IMR-90 (cell line): Measurements from ENCODE around the gene OR51A7. TPM values are rescaled to one million over a fixed set of nuclear protein-coding genes. Genes with fewer than 3 reads are reported as not detected.

ENCODE experiments used
- ATAC-seq: fragments of 200-7000 bp; cut with Tn5 transposase; 2 replicates; pipeline ENCODE4 v1.9.1; 2020; ENCODE audit warnings: low read depth, mild to moderate bottlenecking, moderate library complexity
- BruUV-seq: library from RNA; stranded (reverse); fragments of 400-500 nt; replicated peaks from 2 replicates; lab custom pipeline; 2021; lab: Mats Ljungman, UMichigan
- CTCF ChIA-PET: fragments of 300-600 bp; formaldehyde crosslinking; extraction: SDS; loops from one replicate; lab custom pipeline; 2021; ENCODE audit warnings: antibody characterized with exemption; lab: Yijun Ruan, JAX
- POLR2A ChIA-PET: fragments of 300-600 bp; sonication (Branson Sonifier 250); formaldehyde crosslinking; loops from one replicate; lab custom pipeline; 2022; ENCODE audit warnings: antibody characterized with exemption; ENCODE audit not compliant: unreplicated experiment; lab: Charles Lee
- DNase-seq: peaks from one replicate; pipeline ENCODE4 v3.0.0; 2013
- H2AFZ ChIP-seq: replicated peaks from 2 replicates; pipeline ENCODE3; 2013; ENCODE audit warnings: low read length, mild to moderate bottlenecking; ENCODE audit not compliant: poor library complexity
- H2AK5ac ChIP-seq: 2 replicates; pipeline ENCODE4 v1.6.1; 2013; ENCODE audit warnings: low read depth, low read length, inconsistent platforms
- H2AK9ac ChIP-seq: replicated peaks from 2 replicates; pipeline ENCODE3; 2013; ENCODE audit warnings: mild to moderate bottlenecking, low read depth, low read length, moderate library complexity; ENCODE audit not compliant: poor library complexity
- H2BK120ac ChIP-seq: 2 replicates; pipeline ENCODE4 v1.6.1; 2013; ENCODE audit warnings: low read depth, low read length, inconsistent platforms
- H2BK15ac ChIP-seq: 3 replicates; pipeline ENCODE4 v1.6.1; 2013; ENCODE audit warnings: low read depth, low read length, inconsistent platforms
- H2BK20ac ChIP-seq: 2 replicates; pipeline ENCODE4 v1.6.1; 2013; ENCODE audit warnings: low read depth, mild to moderate bottlenecking, inconsistent platforms, low read length, moderate library complexity
- H2BK5ac ChIP-seq: 2 replicates; pipeline ENCODE4 v1.6.1; 2013; ENCODE audit warnings: mild to moderate bottlenecking, low read depth, low read length, inconsistent platforms; ENCODE audit not compliant: poor library complexity, severe bottlenecking
- H3K14ac ChIP-seq: replicated peaks from 2 replicates; pipeline ENCODE4 v1.6.1; 2013; ENCODE audit warnings: low read depth, low read length, inconsistent platforms
- H3K18ac ChIP-seq: 2 replicates; pipeline ENCODE4 v1.6.1; 2013; ENCODE audit warnings: low read depth, low read length, control low read depth
- H3K23ac ChIP-seq: 2 replicates; pipeline ENCODE4 v1.6.1; 2013; ENCODE audit warnings: low read depth, low read length, inconsistent platforms
- H3K27ac ChIP-seq: 2 replicates; pipeline ENCODE4 v1.5.1; 2013; ENCODE audit warnings: mild to moderate bottlenecking, control low read depth, low read length; ENCODE audit not compliant: insufficient read depth
- H3K27me3 ChIP-seq: 2 replicates; pipeline ENCODE4 v1.6.1; 2013; ENCODE audit warnings: low read length; ENCODE audit not compliant: control insufficient read depth, insufficient read depth
- H3K36me3 ChIP-seq: 2 replicates; pipeline ENCODE4 v1.6.1; 2013; ENCODE audit warnings: low read length, mixed read lengths; ENCODE audit not compliant: control insufficient read depth, insufficient read depth
- H3K4ac ChIP-seq: 2 replicates; pipeline ENCODE4 v1.6.1; 2013; ENCODE audit warnings: low read depth, low read length, inconsistent platforms
- H3K4me1 ChIP-seq: 2 replicates; pipeline ENCODE4 v1.6.1; 2013; ENCODE audit warnings: low read length, mixed read lengths; ENCODE audit not compliant: control insufficient read depth, insufficient read depth
- H3K4me2 ChIP-seq: 2 replicates; pipeline ENCODE4 v1.6.1; 2013; ENCODE audit warnings: low read depth, mild to moderate bottlenecking, control low read depth, low read length, moderate library complexity
- H3K4me3 ChIP-seq: 2 replicates; pipeline ENCODE4 v1.5.1; 2013; ENCODE audit warnings: low read depth, mild to moderate bottlenecking, control low read depth, low read length, moderate library complexity; ENCODE audit not compliant: insufficient read depth
- H3K56ac ChIP-seq: 2 replicates; pipeline ENCODE4 v1.6.1; 2013; ENCODE audit warnings: low read length, inconsistent platforms; ENCODE audit not compliant: insufficient read depth; ENCODE audit errors: extremely low read depth
- H3K79me1 ChIP-seq, 2 experiments: 2 replicates each; pipeline ENCODE4 v1.6.1; 2013; ENCODE audit warnings: low read length in 2 of 2, inconsistent platforms in 1 of 2, low read depth in 1 of 2
- H3K9ac ChIP-seq: 2 replicates; pipeline ENCODE4 v1.6.1; 2013; ENCODE audit warnings: low read depth, low read length, control low read depth
- H3K9me1 ChIP-seq: 2 replicates; pipeline ENCODE4 v1.6.1; 2013; ENCODE audit warnings: low read length, inconsistent platforms; ENCODE audit not compliant: insufficient read depth
- H3K9me3 ChIP-seq: 2 replicates; pipeline ENCODE4 v1.6.1; 2013; ENCODE audit warnings: low read length; ENCODE audit not compliant: control insufficient read depth, insufficient read depth
- H4K20me1 ChIP-seq: 2 replicates; pipeline ENCODE4 v1.6.1; 2013; ENCODE audit warnings: low read length, inconsistent platforms; ENCODE audit not compliant: insufficient read depth
- H4K5ac ChIP-seq: 2 replicates; pipeline ENCODE4 v1.6.1; 2013; ENCODE audit warnings: mild to moderate bottlenecking, low read depth, low read length, control low read depth
- H4K8ac ChIP-seq, 2 experiments: 2 replicates each; pipeline ENCODE4 v1.6.1; 2013; ENCODE audit warnings: low read depth in 2 of 2, low read length in 2 of 2, control low read depth in 1 of 2, inconsistent platforms in 1 of 2
- H4K91ac ChIP-seq: 2 replicates; pipeline ENCODE4 v1.6.1; 2013; ENCODE audit warnings: low read depth, low read length, inconsistent platforms; ENCODE audit not compliant: insufficient read depth
- BHLHE40 ChIP-seq: fragments of 150-350 bp; IDR thresholded peaks from 2 replicates; pipeline ENCODE4 v1.6.1; 2016; ENCODE audit warnings: mild to moderate bottlenecking, low read depth, low read length
- CEBPB ChIP-seq: IDR thresholded peaks from 2 replicates; pipeline ENCODE4 v1.6.1; 2012; ENCODE audit warnings: low read depth, low read length, improper control_type of control experiment
- CHD1 ChIP-seq: IDR thresholded peaks from 2 replicates; pipeline ENCODE4 v1.6.1; 2012; ENCODE audit warnings: low read depth, low read length, improper control_type of control experiment
- CTCF ChIP-seq: conservative IDR thresholded peaks from 2 replicates; pipeline ENCODE4 v1.5.1; 2012; ENCODE audit warnings: mild to moderate bottlenecking, low read depth, low read length, improper control_type of control experiment
- ELK1 ChIP-seq: fragments of 150-350 bp; IDR thresholded peaks from 2 replicates; pipeline ENCODE4 v1.6.1; 2016; ENCODE audit warnings: low read depth, mild to moderate bottlenecking, low read length, moderate library complexity, borderline replicate concordance
- FOS ChIP-seq: fragments of 150-350 bp; IDR thresholded peaks from 2 replicates; pipeline ENCODE4 v1.6.1; 2016; ENCODE audit warnings: low read depth, low read length
- MAFK ChIP-seq: IDR thresholded peaks from 2 replicates; pipeline ENCODE4 v1.6.1; 2012; ENCODE audit warnings: low read depth, low read length, improper control_type of control experiment
- MAZ ChIP-seq: IDR thresholded peaks from 2 replicates; pipeline ENCODE4 v1.6.1; 2012; ENCODE audit warnings: low read depth, mild to moderate bottlenecking, low read length, improper control_type of control experiment, moderate library complexity, borderline replicate concordance
- MXI1 ChIP-seq: IDR thresholded peaks from 2 replicates; pipeline ENCODE4 v1.6.1; 2012; ENCODE audit warnings: low read depth, mild to moderate bottlenecking, low read length, moderate library complexity, borderline replicate concordance
- NFE2L2 ChIP-seq: fragments of 150-350 bp; IDR thresholded peaks from 2 replicates; pipeline ENCODE4 v1.6.1; 2016; ENCODE audit warnings: low read depth, mild to moderate bottlenecking, low read length
- POLR2A ChIP-seq: IDR thresholded peaks from 2 replicates; pipeline ENCODE4 v1.6.1; 2012; ENCODE audit warnings: mild to moderate bottlenecking, low read depth, low read length
- RAD21 ChIP-seq: IDR thresholded peaks from 2 replicates; pipeline ENCODE4 v1.6.1; 2012; ENCODE audit warnings: low read length, improper control_type of control experiment
- RCOR1 ChIP-seq: IDR thresholded peaks from 2 replicates; pipeline ENCODE4 v1.6.1; 2012; ENCODE audit warnings: mild to moderate bottlenecking, low read length, improper control_type of control experiment; ENCODE audit not compliant: insufficient replicate concordance
- RFX5 ChIP-seq: IDR thresholded peaks from 2 replicates; pipeline ENCODE4 v1.8.0; 2012; ENCODE audit warnings: low read depth, mild to moderate bottlenecking, low read length, moderate library complexity
- SMC3 ChIP-seq: fragments of 150-350 bp; IDR thresholded peaks from 2 replicates; pipeline ENCODE4 v1.6.1; 2016; ENCODE audit warnings: low read depth, mild to moderate bottlenecking, antibody characterized with exemption, low read length, moderate library complexity
- USF2 ChIP-seq: fragments of 150-350 bp; IDR thresholded peaks from 2 replicates; pipeline ENCODE4 v1.6.1; 2017; ENCODE audit warnings: mild to moderate bottlenecking, antibody characterized with exemption, low read length, low read depth
- WGBS, 2 experiments: methylation state at CpG; one replicate each; pipeline versions ENCODE4 v1.1.5 to v1.1.7; 2013; ENCODE audit warnings: missing lambda C conversion rate in 2 of 2; ENCODE audit not compliant: insufficient read length in 1 of 2; ENCODE audit errors: extremely low coverage in 2 of 2; 5-methylcytosine and 5-hydroxymethylcytosine counted together
- dilution Hi-C: fragments of 300-500 bp; cut with HindIII; formaldehyde crosslinking; loops from one replicate; pipeline ENCODE4 v1.14.3; 2018; ENCODE audit warnings: low sequenced_read_pairs; ENCODE audit not compliant: unreplicated experiment
- in situ Hi-C: fragments of 300-500 bp; cut with MboI; formaldehyde crosslinking; loops from 3 replicates; pipeline ENCODE4 v1.14.3; 2019; ENCODE audit warnings: low sequenced_read_pairs, inconsistent platforms, mixed read lengths
- intact Hi-C: fragments of 100-400 bp; cut with micrococcal nuclease; formaldehyde crosslinking; loops from 2 replicates; pipeline ENCODE4 v1.10.0; 2022
- polyA plus RNA-seq, 3 experiments: library from polyadenylated mRNA; depleted of rRNA; stranded (reverse); fragments of >200 nt; gene quantifications; 2 replicates each; pipeline ENCODE4 v1.2.3, GENCODE V29; 2012; ENCODE audit warnings: low replicate concordance in 1 of 3
- total RNA-seq: library from RNA; depleted of rRNA; stranded (reverse); fragments of >200 nt; gene quantifications from 2 replicates; pipeline ENCODE4 v1.2.3, GENCODE V29; 2012

Gene OR51A7
- total and polyA plus RNA-seq, 2 of the 4 experiments (the other 2 are of a cell fraction), result not detected

GRCh38 chr11:4863876-4864275 lies 39.7 kb upstream of the OR51A7 start:
- WGBS, 2 experiments, result 70% methylated on average over 2 of the region's 4 CpGs; no CpG with 5 or more reads in 1 of the 2 experiments
- no peak for DNase-seq
- Histone ChIP-seq H3K36me3 (no peaks in the 10 kb centered on the region), H3K4me2 (no peak overlapping the region), H3K79me1 (no peaks in the 10 kb centered on the region), H3K23ac (no peak overlapping the region), H2BK20ac (no peak overlapping the region), H2AFZ (no peak overlapping the region), H4K5ac (no peak overlapping the region), H3K4me3 (no peak overlapping the region), H3K27me3 (no peaks in the 10 kb centered on the region), H4K8ac (no peak overlapping the region), H3K14ac (no peak overlapping the region), H3K9me1 (no peaks in the 10 kb centered on the region), H4K91ac (no peak overlapping the region), H2BK120ac (no peak overlapping the region), H3K9ac (no peak overlapping the region), H3K4ac (no peak overlapping the region), H3K18ac (no peak overlapping the region), H4K20me1 (no peaks in the 10 kb centered on the region), H3K56ac (no peak overlapping the region), H3K4me1 (no peaks in the 10 kb centered on the region), H3K27ac (no peak overlapping the region), H2BK5ac (no peak overlapping the region), H3K9me3 (peaks cover 3% of the 10 kb centered on the region), H2AK5ac (no peak overlapping the region), H2BK15ac (no peak overlapping the region), H2AK9ac (no peak overlapping the region)
- in situ Hi-C loops (no loop called here), intact Hi-C loops (no loop called here), dilution Hi-C loops (no loop called here)
- ATAC-seq, result no peak
- ChIA-PET CTCF (no interaction called here), POLR2A (no interaction called here)
- TF ChIP-seq SMC3 (no peak), ELK1 (no peak), CTCF (no peak), BHLHE40 (no peak), USF2 (no peak), CEBPB (no peak), MAFK (no peak), NFE2L2 (no peak), POLR2A (no peak), MAZ (no peak), MXI1 (no peak), RCOR1 (no peak), CHD1 (no peak), RFX5 (no peak), FOS (no peak), RAD21 (no peak)
- no TSS peak for BruUV-seq
